ENCODE data around the gene PIM3.

The PIM3 gene

DNA sequence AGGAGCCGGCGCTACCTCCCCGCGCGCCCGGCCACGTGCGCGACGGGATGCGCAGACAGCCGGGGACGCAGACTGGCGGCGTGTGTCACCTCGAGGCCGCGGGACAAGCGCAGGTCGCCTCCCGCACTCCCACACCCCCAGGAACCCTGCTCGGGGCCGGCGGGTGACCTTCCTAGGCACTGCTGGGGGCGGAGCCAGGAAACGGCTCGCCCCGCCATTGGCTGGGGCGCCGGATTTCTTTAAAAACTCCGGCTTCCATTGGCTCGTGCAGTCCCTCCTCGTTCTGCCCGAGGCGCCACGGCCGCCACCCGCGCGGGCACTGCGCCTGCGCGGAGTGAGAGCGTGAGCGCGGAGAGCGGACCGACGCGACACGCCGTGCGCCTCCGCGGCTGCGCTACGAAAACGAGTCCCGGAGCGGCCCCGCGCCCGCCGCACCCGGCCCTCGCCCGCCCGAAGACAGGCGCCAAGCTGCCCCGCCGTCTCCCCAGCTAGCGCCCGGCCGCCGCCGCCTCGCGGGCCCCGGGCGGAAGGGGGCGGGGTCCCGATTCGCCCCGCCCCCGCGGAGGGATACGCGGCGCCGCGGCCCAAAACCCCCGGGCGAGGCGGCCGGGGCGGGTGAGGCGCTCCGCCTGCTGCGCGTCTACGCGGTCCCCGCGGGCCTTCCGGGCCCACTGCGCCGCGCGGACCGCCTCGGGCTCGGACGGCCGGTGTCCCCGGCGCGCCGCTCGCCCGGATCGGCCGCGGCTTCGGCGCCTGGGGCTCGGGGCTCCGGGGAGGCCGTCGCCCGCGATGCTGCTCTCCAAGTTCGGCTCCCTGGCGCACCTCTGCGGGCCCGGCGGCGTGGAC lies at the start of gene PIM3:
PIM3 (plus strand) TSS at position 614 of the 846 bp plus-strand sequence; CDS start at position 790, 176 bp downstream.
- Histone ChIP-seq H3K4me1 (ENCODE audit: insufficient read depth, low read length) (peaks cover 21% of the 10 kb centered on the region), H3K36me3 (ENCODE audit: insufficient read depth, low read length) (peaks cover 17% of the 10 kb centered on the region), H3K27me3 (ENCODE audit: control insufficient read depth in 1 of 2, insufficient read depth in 2 of 2, low read length in 2 of 2) (no peaks in the 10 kb centered on the region), H3K9ac (ENCODE audit: low read length) (peak within 1 kb of the TSS; percentile 57), H3K9me3 (ENCODE audit: low read length) (no peaks in the 10 kb centered on the region), H3K4me3 (ENCODE audit: low read depth in 1 of 2, low read length in 2 of 2) (peak within 1 kb of the TSS; percentile 71 to 75), H3K27ac (ENCODE audit: low read depth, low read length) (peak within 1 kb of the TSS; percentile 85)

GRCh38 chr22:49911881-49912625 lies 48.5 kb upstream of the PIM3 start:
- Histone ChIP-seq H3K27ac (ENCODE audit: low read depth, low read length) (no peak overlapping the region), H3K9ac (ENCODE audit: low read length) (no peak overlapping the region), H3K27me3 (ENCODE audit: control insufficient read depth in 1 of 2, insufficient read depth in 2 of 2, low read length in 2 of 2) (no peaks in the 10 kb centered on the region), H3K4me3 (ENCODE audit: low read depth in 1 of 2, low read length in 2 of 2) (no peak overlapping the region), H3K36me3 (ENCODE audit: insufficient read depth, low read length) (peaks cover 41% of the 10 kb centered on the region), H3K9me3 (ENCODE audit: low read length) (no peaks in the 10 kb centered on the region), H3K4me1 (ENCODE audit: insufficient read depth, low read length) (peaks cover 7% of the 10 kb centered on the region)

- Histone ChIP-seq H3K27me3 (ENCODE audit: control insufficient read depth in 1 of 2, insufficient read depth in 2 of 2, low read length in 2 of 2) (no peaks in the 10 kb centered on the region), H3K36me3 (ENCODE audit: insufficient read depth, low read length) (peaks cover 31% of the 10 kb centered on the region), H3K9me3 (ENCODE audit: low read length) (no peaks in the 10 kb centered on the region), H3K9ac (ENCODE audit: low read length) (no peak overlapping the region), H3K4me1 (ENCODE audit: insufficient read depth, low read length) (peaks cover 12% of the 10 kb centered on the region), H3K4me3 (ENCODE audit: low read depth in 1 of 2, low read length in 2 of 2) (no peak overlapping the region), H3K27ac (ENCODE audit: low read depth, low read length) (no peak overlapping the region)
Measured at GRCh38 chr22:49913026-49913425, 47.5 kb upstream of the PIM3 start.

DNA sequence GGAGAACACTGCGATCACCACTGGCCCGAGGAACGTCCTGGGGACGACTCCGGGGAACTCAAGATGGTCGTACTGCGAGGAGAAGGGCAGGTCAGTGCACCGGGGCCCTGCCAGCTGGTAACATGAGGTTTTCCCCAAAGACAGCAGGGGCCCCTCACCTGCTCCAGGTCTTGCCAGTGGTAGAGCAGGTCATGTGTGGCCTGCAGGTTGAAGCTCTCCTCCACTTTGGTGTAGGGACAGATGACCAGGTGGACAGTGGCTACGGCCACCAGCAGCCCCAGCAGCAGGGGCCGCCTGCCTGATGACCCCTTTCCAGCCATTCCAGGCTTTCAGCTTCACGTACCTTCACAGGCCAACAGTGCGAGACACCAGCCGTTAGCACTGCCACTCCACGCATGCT lies 47.1 kb upstream of the PIM3 start:
- no peak overlapping the region for H3K27ac ChIP-seq (ENCODE audit: low read depth, low read length)
- peaks cover 30% of the 10 kb centered on the region for H3K36me3 ChIP-seq (ENCODE audit: insufficient read depth, low read length)
- H3K27me3 ChIP-seq (ENCODE audit: control insufficient read depth in 1 of 2, insufficient read depth in 2 of 2, low read length in 2 of 2), result no peaks in the 10 kb centered on the region
- H3K9ac ChIP-seq (ENCODE audit: low read length), result no peak overlapping the region
- H3K9me3 ChIP-seq (ENCODE audit: low read length), result no peaks in the 10 kb centered on the region
- H3K4me3 ChIP-seq (ENCODE audit: low read depth in 1 of 2, low read length in 2 of 2), result no peak overlapping the region
- peaks cover 12% of the 10 kb centered on the region for H3K4me1 ChIP-seq (ENCODE audit: insufficient read depth, low read length)

DNA sequence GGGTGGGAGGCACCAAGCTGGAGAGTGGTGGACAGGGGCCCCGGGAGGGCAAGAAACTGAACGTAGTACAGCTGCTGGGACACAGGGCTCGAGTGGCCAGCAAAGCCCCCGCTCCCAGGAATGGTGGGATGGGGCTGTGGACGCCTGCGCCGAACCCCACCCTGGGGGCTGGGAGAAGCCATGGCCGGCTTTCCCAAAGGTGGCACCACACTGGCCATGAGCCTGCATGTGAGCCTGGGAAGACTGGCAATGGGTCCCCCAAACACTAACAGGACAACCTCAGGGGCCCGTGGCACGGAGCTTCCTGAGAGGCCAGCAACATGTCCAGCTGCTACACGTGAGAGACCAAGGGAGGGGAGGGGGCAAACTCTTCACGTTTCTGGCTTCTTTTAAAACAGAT lies 46.3 kb upstream of the PIM3 start:
- Histone ChIP-seq H3K27ac (ENCODE audit: low read depth, low read length) (no peak overlapping the region), H3K4me3 (ENCODE audit: low read depth in 1 of 2, low read length in 2 of 2) (no peak overlapping the region), H3K4me1 (ENCODE audit: insufficient read depth, low read length) (peaks cover 16% of the 10 kb centered on the region), H3K36me3 (ENCODE audit: insufficient read depth, low read length) (peaks cover 27% of the 10 kb centered on the region), H3K9ac (ENCODE audit: low read length) (no peak overlapping the region), H3K9me3 (ENCODE audit: low read length) (no peaks in the 10 kb centered on the region), H3K27me3 (ENCODE audit: control insufficient read depth in 1 of 2, insufficient read depth in 2 of 2, low read length in 2 of 2) (no peaks in the 10 kb centered on the region)

- Histone ChIP-seq H3K9me3 (ENCODE audit: low read length) (no peaks in the 10 kb centered on the region), H3K27me3 (ENCODE audit: control insufficient read depth in 1 of 2, insufficient read depth in 2 of 2, low read length in 2 of 2) (no peaks in the 10 kb centered on the region), H3K36me3 (ENCODE audit: insufficient read depth, low read length) (peaks cover 16% of the 10 kb centered on the region), H3K9ac (ENCODE audit: low read length) (no peak overlapping the region), H3K4me3 (ENCODE audit: low read depth in 1 of 2, low read length in 2 of 2) (no peak overlapping the region), H3K27ac (ENCODE audit: low read depth, low read length) (no peak overlapping the region), H3K4me1 (ENCODE audit: insufficient read depth, low read length) (peaks cover 20% of the 10 kb centered on the region)
Measured at GRCh38 chr22:49915610-49916009, 45.0 kb upstream of the PIM3 start.

DNA sequence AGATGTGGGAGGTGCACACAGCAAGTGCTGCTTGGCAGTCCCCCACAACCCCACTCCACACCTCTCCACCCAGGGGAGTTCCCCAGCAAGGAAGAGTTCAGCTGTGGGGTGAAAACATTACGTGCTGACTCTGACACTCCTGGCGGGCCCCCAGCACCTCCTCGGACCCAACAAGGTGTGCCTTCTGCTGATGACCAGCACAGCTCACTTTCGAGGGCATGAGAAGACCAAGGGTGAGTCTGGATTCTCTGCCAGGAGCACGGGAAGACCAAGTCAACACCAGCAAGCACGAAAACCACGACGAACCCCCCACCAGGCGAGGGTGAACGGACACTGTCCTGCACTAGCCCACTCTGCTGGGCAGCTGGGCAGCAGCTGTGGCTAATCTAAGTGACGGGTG lies 43.7 kb upstream of the PIM3 start:
- Histone ChIP-seq H3K9ac (ENCODE audit: low read length) (no peak overlapping the region), H3K4me1 (ENCODE audit: insufficient read depth, low read length) (peaks cover 20% of the 10 kb centered on the region), H3K4me3 (ENCODE audit: low read depth in 1 of 2, low read length in 2 of 2) (no peak overlapping the region), H3K27ac (ENCODE audit: low read depth, low read length) (no peak overlapping the region), H3K27me3 (ENCODE audit: control insufficient read depth in 1 of 2, insufficient read depth in 2 of 2, low read length in 2 of 2) (no peaks in the 10 kb centered on the region), H3K9me3 (ENCODE audit: low read length) (no peaks in the 10 kb centered on the region), H3K36me3 (ENCODE audit: insufficient read depth, low read length) (peaks cover 16% of the 10 kb centered on the region)

GRCh38 chr22:49917974-49918910 lies 42.3 kb upstream of the PIM3 start, which contains the start of the genes ALG12 and CRELD2:
Gene ALG12, minus strand, starts transcription at chr22:49918438. Its CDS starts 4,673 bp downstream, at chr22:49913765.
Gene CRELD2, plus strand, starts transcription at chr22:49918634. Its CDS starts 136 bp downstream, at chr22:49918770.
- Histone ChIP-seq H3K36me3 (ENCODE audit: insufficient read depth, low read length) (peaks cover 5% of the 10 kb centered on the region), H3K4me3 (ENCODE audit: low read depth in 1 of 2, low read length in 2 of 2) (peak within 1 kb of the TSS; percentile 81 to 90), H3K27ac (ENCODE audit: low read depth, low read length) (peak within 1 kb of the TSS; percentile 97), H3K9ac (ENCODE audit: low read length) (peak within 1 kb of the TSS; percentile 53), H3K9me3 (ENCODE audit: low read length) (no peaks in the 10 kb centered on the region), H3K4me1 (ENCODE audit: insufficient read depth, low read length) (peaks cover 20% of the 10 kb centered on the region), H3K27me3 (ENCODE audit: control insufficient read depth in 1 of 2, insufficient read depth in 2 of 2, low read length in 2 of 2) (no peaks in the 10 kb centered on the region)

DNA sequence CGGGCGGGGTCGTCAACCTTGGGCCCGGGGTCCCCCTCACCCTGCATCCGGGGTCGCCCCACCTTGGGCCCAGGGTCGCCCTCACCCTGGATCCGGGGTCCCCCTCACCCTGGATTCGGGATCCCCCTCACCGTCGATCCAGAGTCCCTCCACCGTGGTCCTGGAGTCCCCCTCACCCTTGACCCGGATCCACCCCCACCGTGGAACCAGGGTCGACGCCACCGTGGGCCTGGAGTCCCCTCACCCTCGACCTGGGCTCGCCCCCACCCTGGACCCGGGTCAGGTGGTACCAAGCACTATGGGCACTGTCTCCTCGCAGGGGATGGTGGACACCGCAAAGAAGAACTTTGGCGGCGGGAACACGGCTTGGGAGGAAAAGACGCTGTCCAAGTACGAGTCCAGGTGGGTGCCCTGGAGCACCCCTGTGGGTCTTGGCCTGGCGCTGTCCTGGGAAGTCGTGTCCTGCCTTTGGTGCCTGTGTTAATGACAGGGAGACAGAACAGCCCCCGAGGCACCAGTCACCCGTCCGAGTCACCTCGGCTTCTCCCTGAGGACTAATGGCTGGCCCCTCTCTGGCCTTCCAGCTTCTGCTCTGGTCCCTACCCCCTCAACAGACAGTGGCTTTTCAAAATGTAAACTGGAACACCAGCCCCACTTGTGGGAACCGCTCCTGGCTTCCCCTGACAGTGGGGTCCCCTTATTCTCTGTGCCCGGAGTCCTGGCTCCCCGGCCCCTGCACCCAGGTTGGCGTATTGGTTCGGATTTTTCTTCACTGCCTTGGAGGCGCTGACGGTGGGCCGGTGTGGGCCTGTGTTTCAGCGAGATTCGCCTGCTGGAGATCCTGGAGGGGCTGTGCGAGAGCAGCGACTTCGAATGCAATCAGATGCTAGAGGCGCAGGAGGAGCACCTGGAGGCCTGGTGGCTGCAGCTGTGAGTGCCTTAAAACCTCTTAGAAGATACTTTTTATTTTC lies 41.4 kb upstream of the PIM3 start:
- Histone ChIP-seq H3K9ac (ENCODE audit: low read length) (no peak overlapping the region), H3K27me3 (ENCODE audit: control insufficient read depth in 1 of 2, insufficient read depth in 2 of 2, low read length in 2 of 2) (no peaks in the 10 kb centered on the region), H3K4me3 (ENCODE audit: low read depth in 1 of 2, low read length in 2 of 2) (peak overlapping the region; percentile 49 to 90), H3K4me1 (ENCODE audit: insufficient read depth, low read length) (peaks cover 20% of the 10 kb centered on the region), H3K9me3 (ENCODE audit: low read length) (no peaks in the 10 kb centered on the region), H3K27ac (ENCODE audit: low read depth, low read length) (no peak overlapping the region), H3K36me3 (ENCODE audit: insufficient read depth, low read length) (no peaks in the 10 kb centered on the region)

GRCh38 chr22:49920859-49921258 lies 39.7 kb upstream of the PIM3 start:
- no peak overlapping the region for H3K9ac ChIP-seq (ENCODE audit: low read length)
- H3K4me1 ChIP-seq (ENCODE audit: insufficient read depth, low read length), result peaks cover 20% of the 10 kb centered on the region
- H3K36me3 ChIP-seq (ENCODE audit: insufficient read depth, low read length), result no peaks in the 10 kb centered on the region
- H3K4me3 ChIP-seq (ENCODE audit: low read depth in 1 of 2, low read length in 2 of 2), result no peak overlapping the region
- no peaks in the 10 kb centered on the region for H3K9me3 ChIP-seq (ENCODE audit: low read length)
- H3K27me3 ChIP-seq (ENCODE audit: control insufficient read depth in 1 of 2, insufficient read depth in 2 of 2, low read length in 2 of 2), result no peaks in the 10 kb centered on the region
- H3K27ac ChIP-seq (ENCODE audit: low read depth, low read length), result no peak overlapping the region

All from muscle layer of colon (tissue), 2 donors.